Mesenchymal stem cell (in vitro differentiated cells and primary cell): ENCODE data around the gene BMPER.

Source experiments
- DNase-seq: peaks from one replicate; pipeline ENCODE4 v3.0.0-alpha.2; 2013
- H2AFZ ChIP-seq: one replicate; pipeline ENCODE4 v1.6.1; 2013; ENCODE audit warnings: low read depth, mild to moderate bottlenecking, control low read depth, inconsistent platforms, low read length, moderate library complexity
- H2AK5ac ChIP-seq: 2 replicates; pipeline ENCODE4 v1.6.1; 2013; ENCODE audit warnings: low read length, moderate library complexity, mild to moderate bottlenecking, inconsistent platforms; ENCODE audit not compliant: severe bottlenecking
- H2BK120ac ChIP-seq: one replicate; pipeline ENCODE4 v1.6.1; 2013; ENCODE audit warnings: low read depth, mild to moderate bottlenecking, inconsistent platforms, low read length, moderate library complexity
- H2BK12ac ChIP-seq, 2 experiments: one replicate each; pipeline ENCODE4 v1.6.1; 2013; ENCODE audit warnings: inconsistent platforms in 2 of 2, low read length in 2 of 2, mild to moderate bottlenecking in 2 of 2, moderate library complexity in 2 of 2, control low read depth in 1 of 2
- H2BK15ac ChIP-seq: one replicate; pipeline ENCODE4 v1.6.1; 2013; ENCODE audit warnings: mild to moderate bottlenecking, low read depth, inconsistent platforms; ENCODE audit not compliant: poor library complexity, severe bottlenecking
- H2BK5ac ChIP-seq: 2 replicates; pipeline ENCODE4 v1.6.1; 2013; ENCODE audit warnings: low read depth, mild to moderate bottlenecking, low read length, control low read depth, inconsistent platforms; ENCODE audit not compliant: poor library complexity, severe bottlenecking
- H3K14ac ChIP-seq, 2 experiments: one replicate each; pipeline ENCODE4 v1.6.1; 2013; ENCODE audit warnings: inconsistent platforms in 2 of 2, low read length in 2 of 2, control low read depth in 1 of 2, mild to moderate bottlenecking in 1 of 2, moderate library complexity in 1 of 2
- H3K18ac ChIP-seq, 2 experiments: one replicate each; pipeline ENCODE4 v1.6.1; 2013; ENCODE audit warnings: inconsistent platforms in 2 of 2, low read length in 2 of 2, control low read depth in 1 of 2, low read depth in 1 of 2, mild to moderate bottlenecking in 1 of 2
- H3K23ac ChIP-seq, 2 experiments: one replicate each; pipeline ENCODE4 v1.6.1; 2013; ENCODE audit warnings: inconsistent platforms in 2 of 2, low read length in 2 of 2, mild to moderate bottlenecking in 2 of 2, moderate library complexity in 2 of 2, control low read depth in 1 of 2
- H3K27ac ChIP-seq: 2 replicates; pipeline ENCODE4 v1.5.1; 2013; ENCODE audit warnings: mild to moderate bottlenecking, moderate library complexity, low read length, control low read depth, inconsistent platforms; ENCODE audit not compliant: poor library complexity, severe bottlenecking
- H3K27me3 ChIP-seq, 2 experiments: 2 replicates each; pipeline versions ENCODE4 v1.6.1 to v1.7.0; 2013; ENCODE audit warnings: low read length in 2 of 2, mild to moderate bottlenecking in 2 of 2, moderate library complexity in 2 of 2, control low read depth in 1 of 2, inconsistent platforms in 1 of 2; ENCODE audit not compliant: control insufficient read depth in 1 of 2, insufficient read depth in 1 of 2
- H3K36me3 ChIP-seq, 2 experiments: 2 replicates each; pipeline versions ENCODE4 v1.6.1 to v1.7.0; 2013; ENCODE audit warnings: low read length in 2 of 2, control low read depth in 1 of 2, inconsistent platforms in 1 of 2, low read depth in 1 of 2, mild to moderate bottlenecking in 1 of 2; ENCODE audit not compliant: insufficient read depth in 2 of 2, control insufficient read depth in 1 of 2
- H3K4ac ChIP-seq, 2 experiments: one replicate each; pipeline ENCODE4 v1.6.1; 2013; ENCODE audit warnings: inconsistent platforms in 2 of 2, low read length in 2 of 2, mild to moderate bottlenecking in 2 of 2, moderate library complexity in 2 of 2, control low read depth in 1 of 2, low read depth in 1 of 2
- H3K4me1 ChIP-seq: 2 replicates; pipeline ENCODE4 v1.6.1; 2013; ENCODE audit warnings: low read depth, low read length, control low read depth; ENCODE audit not compliant: control insufficient read depth, insufficient read depth
- H3K4me2 ChIP-seq: 2 replicates; pipeline ENCODE4 v1.6.1; 2013; ENCODE audit warnings: low read length, mild to moderate bottlenecking, inconsistent platforms; ENCODE audit not compliant: poor library complexity, severe bottlenecking
- H3K4me3 ChIP-seq, 2 experiments: 2 replicates each; pipeline versions ENCODE4 v1.5.1 to v1.7.0; 2013; ENCODE audit warnings: low read length in 2 of 2, mild to moderate bottlenecking in 2 of 2, control low read depth in 1 of 2, low read depth in 1 of 2; ENCODE audit not compliant: insufficient read depth in 1 of 2
- H3K79me1 ChIP-seq: replicated peaks from 2 replicates; pipeline ENCODE4 v1.6.1; 2013; ENCODE audit warnings: mild to moderate bottlenecking, control low read depth, low read length, inconsistent platforms; ENCODE audit not compliant: poor library complexity, severe bottlenecking
- H3K9ac ChIP-seq: 2 replicates; pipeline ENCODE4 v1.7.0; 2013; ENCODE audit warnings: mild to moderate bottlenecking, low read length, moderate library complexity
- H3K9me3 ChIP-seq: 2 replicates; pipeline ENCODE4 v1.7.0; 2013; ENCODE audit warnings: mild to moderate bottlenecking, low read length; ENCODE audit not compliant: control insufficient read depth
- H4K8ac ChIP-seq: one replicate; pipeline ENCODE4 v1.6.1; 2013; ENCODE audit warnings: inconsistent platforms, mild to moderate bottlenecking, low read length, moderate library complexity
- H4K91ac ChIP-seq: one replicate; pipeline ENCODE4 v1.6.1; 2013; ENCODE audit warnings: mild to moderate bottlenecking, low read length, inconsistent platforms
- WGBS: methylation state at CpG from one replicate; pipeline ENCODE4 v1.1.7; 2013; ENCODE audit warnings: mixed read lengths; 5-methylcytosine and 5-hydroxymethylcytosine counted together

The BMPER gene

DNA sequence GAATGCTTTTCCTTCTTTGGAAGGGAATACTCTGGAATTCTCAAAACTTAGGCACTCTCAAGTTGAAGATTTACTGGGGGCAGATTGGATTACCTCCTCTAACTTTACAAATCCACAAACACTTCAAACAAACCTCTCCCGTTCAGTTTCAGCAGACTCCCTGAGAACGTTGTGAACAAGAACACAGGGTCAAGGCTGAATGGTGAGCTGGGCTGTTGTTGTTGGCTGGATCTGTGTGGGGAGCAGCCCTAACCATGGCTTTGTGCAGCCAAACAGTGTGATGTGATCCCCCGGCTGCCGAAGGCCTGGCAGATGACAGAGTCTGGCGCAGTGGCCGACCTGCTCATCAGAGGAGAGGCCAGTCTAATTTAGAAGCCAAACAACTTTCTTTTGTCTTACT, 93.1 kb downstream of the BMPER start:
- Histone ChIP-seq H3K18ac (no peak overlapping the region), H2BK120ac (no peak overlapping the region), H3K36me3 (peaks cover 0 to 47% of the 10 kb centered on the region in 2 experiments), H3K79me1 (no peaks in the 10 kb centered on the region), H4K8ac (peak overlapping the region; percentile 49), H3K4me1 (no peaks in the 10 kb centered on the region), H2BK15ac (no peak overlapping the region), H3K23ac (no peak overlapping the region), H3K27ac (no peak overlapping the region), H3K4ac (no peak overlapping the region), H3K4me3 (no peak overlapping the region), H4K91ac (no peak overlapping the region), H3K4me2 (no peak overlapping the region), H2BK12ac (peak overlapping the region in 1 of 2 experiments; percentile 10), H3K9ac (no peak overlapping the region), H3K9me3 (no peaks in the 10 kb centered on the region), H2AK5ac (no peak overlapping the region), H3K14ac (no peak overlapping the region), H3K27me3 (no peaks in the 10 kb centered on the region), H2BK5ac (no peak overlapping the region), H2AFZ (no peak overlapping the region)
- 85% methylated on average over 4 of the region's 6 CpGs for WGBS
- no peak for DNase-seq

DNA sequence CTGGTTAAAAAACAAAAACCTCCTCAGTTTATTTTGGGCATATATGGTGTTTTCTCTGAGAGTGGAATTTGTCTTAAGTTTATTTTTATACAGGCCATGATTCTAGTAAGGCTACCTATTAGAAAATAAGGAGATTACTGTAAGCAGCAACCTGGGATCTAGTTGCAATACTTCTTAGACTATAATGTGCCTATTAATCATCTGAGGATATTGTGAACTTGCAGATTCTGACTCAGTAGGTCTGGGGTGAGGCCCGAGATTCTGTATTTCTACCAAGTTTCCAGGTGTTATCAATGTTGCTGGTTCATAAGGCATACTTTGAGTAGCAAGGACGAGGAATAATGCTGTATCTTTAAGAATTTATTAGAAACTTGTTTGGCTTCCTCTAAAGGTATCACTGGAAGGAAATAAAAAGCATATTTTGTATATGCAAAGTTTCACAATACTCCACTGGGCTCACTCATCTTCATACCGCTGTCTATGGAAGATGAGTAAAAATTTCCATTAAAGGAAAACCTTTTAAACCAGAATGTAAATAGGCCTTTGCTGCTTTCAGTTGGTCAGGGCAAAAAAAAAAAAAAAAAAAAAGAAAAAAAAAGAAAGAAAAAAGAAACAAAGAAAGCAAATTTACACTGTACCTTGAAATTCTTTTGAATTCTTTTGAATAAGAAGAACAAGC, 105.8 kb downstream of the BMPER start:
- no peaks in the 10 kb centered on the region for H3K79me1 ChIP-seq
- DNase-seq: peak; percentile 28
- H3K4me2 ChIP-seq: no peak overlapping the region
- no peak overlapping the region for H4K8ac ChIP-seq
- WGBS: 87% methylated on average over 1 of the region's 3 CpGs
- H3K36me3 ChIP-seq: peaks cover 0 to 25% of the 10 kb centered on the region in 2 experiments
- no peak overlapping the region for H2BK120ac ChIP-seq
- no peak overlapping the region for H4K91ac ChIP-seq
- H2AFZ ChIP-seq: no peak overlapping the region
- H3K27me3 ChIP-seq: no peaks in the 10 kb centered on the region
- H3K23ac ChIP-seq: no peak overlapping the region
- H3K4me1 ChIP-seq: no peaks in the 10 kb centered on the region
- H3K27ac ChIP-seq: no peak overlapping the region
- H3K4me3 ChIP-seq: no peak overlapping the region
- no peak overlapping the region for H3K4ac ChIP-seq
- no peak overlapping the region for H3K14ac ChIP-seq
- no peak overlapping the region for H2BK15ac ChIP-seq
- no peak overlapping the region for H2BK5ac ChIP-seq
- H2BK12ac ChIP-seq: no peak overlapping the region
- H3K9ac ChIP-seq: peak overlapping the region; percentile 78
- H3K18ac ChIP-seq: no peak overlapping the region
- no peaks in the 10 kb centered on the region for H3K9me3 ChIP-seq
- no peak overlapping the region for H2AK5ac ChIP-seq

DNA sequence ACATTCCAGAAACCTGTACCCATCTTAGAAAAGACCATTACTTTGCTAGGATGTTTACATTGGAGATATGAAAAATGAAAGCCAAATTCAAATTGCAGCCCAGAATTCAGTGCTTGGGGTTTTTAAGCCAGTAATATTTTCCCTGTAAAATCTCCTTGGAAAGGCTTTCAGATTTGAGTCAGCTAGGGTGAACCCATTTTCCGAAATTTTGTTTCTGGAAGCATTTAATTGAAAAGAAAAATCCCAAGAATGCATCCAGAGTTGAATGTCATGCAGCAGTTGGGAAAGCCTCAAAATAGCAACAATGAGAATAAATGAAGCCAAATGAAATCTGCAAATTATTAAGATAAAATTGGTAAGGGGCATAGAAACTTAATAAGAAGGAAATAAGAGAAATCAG, 106.4 kb downstream of the BMPER start:
- no peaks in the 10 kb centered on the region for H3K79me1 ChIP-seq
- no peak for DNase-seq
- no peak overlapping the region for H2BK120ac ChIP-seq
- no peak overlapping the region for H2BK15ac ChIP-seq
- no peak overlapping the region for H3K27ac ChIP-seq
- no peak overlapping the region for H4K91ac ChIP-seq
- H3K14ac ChIP-seq: no peak overlapping the region
- no peaks in the 10 kb centered on the region for H3K9me3 ChIP-seq
- WGBS: 77% methylated on average over 1 of the region's 1 CpG
- H3K27me3 ChIP-seq: no peaks in the 10 kb centered on the region
- no peak overlapping the region for H3K18ac ChIP-seq
- H2BK12ac ChIP-seq: no peak overlapping the region
- H3K9ac ChIP-seq: peak overlapping the region; percentile 78
- no peak overlapping the region for H3K4me3 ChIP-seq
- no peak overlapping the region for H3K4ac ChIP-seq
- H4K8ac ChIP-seq: no peak overlapping the region
- H3K36me3 ChIP-seq: peaks cover 0 to 26% of the 10 kb centered on the region in 2 experiments
- no peak overlapping the region for H3K23ac ChIP-seq
- no peak overlapping the region for H2AFZ ChIP-seq
- no peak overlapping the region for H2AK5ac ChIP-seq
- no peak overlapping the region for H2BK5ac ChIP-seq
- no peaks in the 10 kb centered on the region for H3K4me1 ChIP-seq
- H3K4me2 ChIP-seq: no peak overlapping the region

DNA sequence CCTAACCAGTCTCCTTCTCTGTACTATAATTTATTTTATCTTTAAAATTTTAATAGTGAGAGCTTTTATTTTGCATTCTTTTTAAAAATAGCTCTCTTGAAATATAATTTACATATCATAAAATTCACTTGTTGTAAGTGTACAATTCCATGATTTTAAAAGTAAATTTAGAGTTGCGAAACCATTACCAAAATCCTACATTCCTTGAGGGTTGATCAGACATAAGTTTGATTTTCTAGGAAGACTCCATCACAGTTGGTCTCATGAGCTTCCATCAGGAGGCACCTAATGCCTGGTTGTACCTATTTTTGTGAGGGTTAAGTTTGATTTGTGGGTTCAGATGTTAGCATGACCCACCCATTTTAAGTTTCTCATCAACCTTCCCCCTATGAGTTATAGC, 108.1 kb downstream of the BMPER start:
- Histone ChIP-seq H3K4me1 (no peaks in the 10 kb centered on the region), H3K4me3 (no peak overlapping the region), H4K91ac (no peak overlapping the region), H3K9ac (no peak overlapping the region), H2AFZ (no peak overlapping the region), H3K4me2 (no peak overlapping the region), H2BK12ac (no peak overlapping the region), H3K18ac (no peak overlapping the region), H3K14ac (no peak overlapping the region), H2BK15ac (no peak overlapping the region), H3K9me3 (no peaks in the 10 kb centered on the region), H2BK5ac (no peak overlapping the region), H3K79me1 (no peaks in the 10 kb centered on the region), H3K27ac (no peak overlapping the region), H4K8ac (no peak overlapping the region), H3K4ac (no peak overlapping the region), H3K36me3 (peaks cover 0 to 26% of the 10 kb centered on the region in 2 experiments), H2BK120ac (no peak overlapping the region), H2AK5ac (no peak overlapping the region), H3K27me3 (no peaks in the 10 kb centered on the region), H3K23ac (no peak overlapping the region)
- DNase-seq: no peak
- WGBS: no CpG with 5 or more reads among the region's 1 CpG
